ENCODE data around the gene EMP2.
"Not testable (repeated sequence)": the region's sequence is repeated elsewhere in the genome, so short reads cannot be mapped to it uniquely, and the experiment has no call there.

EMP2 gene

GRCh38 chr16:10579965-10580882 lies at the start of gene EMP2:
Gene EMP2 (minus strand): TSS chr16:10580598. CDS start chr16:10547617, 32,981 bp downstream.
- peak within 1 kb of the TSS; percentile 72 for H3K4me3 ChIP-seq (replicated peaks; ENCODE audit: low read depth, low read length)
- TF ChIP-seq CTCF (IDR thresholded peaks at IDR 0.05; ENCODE audit: low read length, missing control alignments): peak; percentile 34
- peak; percentile 63 for DNase-seq (ENCODE audit: low read depth)

GRCh38 chr16:10629592-10629963 lies 49.2 kb upstream of the EMP2 start:
- TF ChIP-seq CTCF (IDR thresholded peaks at IDR 0.05; ENCODE audit: low read length, missing control alignments): no peak
- no peak overlapping the region for H3K4me3 ChIP-seq (replicated peaks; ENCODE audit: low read depth, low read length)
- no peak for DNase-seq (ENCODE audit: low read depth)

- H3K4me3 ChIP-seq (replicated peaks; ENCODE audit: low read depth, low read length): no peak overlapping the region
- TF ChIP-seq CTCF (IDR thresholded peaks at IDR 0.05; ENCODE audit: low read length, missing control alignments): no peak
- DNase-seq (ENCODE audit: low read depth): no peak
Observed at GRCh38 chr16:10625595-10626357, 45.4 kb upstream of the EMP2 start.

- TF ChIP-seq CTCF (IDR thresholded peaks at IDR 0.05; ENCODE audit: low read length, missing control alignments): no peak
- no peak for DNase-seq (ENCODE audit: low read depth)
- H3K4me3 ChIP-seq (replicated peaks; ENCODE audit: low read depth, low read length): no peak overlapping the region
Observed at GRCh38 chr16:10624527-10624926, 44.1 kb upstream of the EMP2 start.

- no peak for DNase-seq (ENCODE audit: low read depth)
- no peak for TF ChIP-seq CTCF (IDR thresholded peaks at IDR 0.05; ENCODE audit: low read length, missing control alignments)
- no peak overlapping the region for H3K4me3 ChIP-seq (replicated peaks; ENCODE audit: low read depth, low read length)
Observed at GRCh38 chr16:10623059-10623458, 42.7 kb upstream of the EMP2 start.

- DNase-seq (ENCODE audit: low read depth): no peak
- no peak overlapping the region for H3K4me3 ChIP-seq (replicated peaks; ENCODE audit: low read depth, low read length)
Observed at GRCh38 chr16:10622036-10622921, 41.9 kb upstream of the EMP2 start.

GRCh38 chr16:10621216-10621949 lies 41.0 kb upstream of the EMP2 start:
- not testable (repeated sequence) for DNase-seq (ENCODE audit: low read depth); H3K4me3 ChIP-seq (replicated peaks; ENCODE audit: low read depth, low read length)

More at GRCh38 chr16:10622036-10622921, 41.9 kb upstream of the EMP2 start:
- TF ChIP-seq CTCF (IDR thresholded peaks at IDR 0.05; ENCODE audit: low read length, missing control alignments): no peak
